Nephron (organoid): ENCODE data around the gene PLGRKT.

Experiments
- H3K27ac Mint-ChIP-seq, 3 experiments: 2 replicates each; pipeline ENCODE4 v1.8.0; 2020; ENCODE audit warnings: mixed read lengths in 3 of 3, mild to moderate bottlenecking in 2 of 3, moderate library complexity in 1 of 3
- H3K27me3 Mint-ChIP-seq: 2 replicates; pipeline ENCODE4 v1.8.0; 2021; ENCODE audit warnings: low read depth, mild to moderate bottlenecking, moderate library complexity, mixed read lengths
- H3K36me3 Mint-ChIP-seq: 2 replicates; pipeline ENCODE4 v1.8.0; 2020; ENCODE audit warnings: low read depth, mixed read lengths
- H3K4me1 Mint-ChIP-seq: 2 replicates; pipeline ENCODE4 v1.8.0; 2020; ENCODE audit warnings: mixed read lengths
- H3K4me3 Mint-ChIP-seq, 3 experiments: 2 replicates each; pipeline ENCODE4 v1.8.0; 2020; ENCODE audit warnings: mild to moderate bottlenecking in 3 of 3, mixed read lengths in 3 of 3, moderate library complexity in 2 of 3
- H3K9me3 Mint-ChIP-seq: 2 replicates; pipeline ENCODE4 v1.8.0; 2020; ENCODE audit warnings: mixed read lengths
- CTCF ChIP-seq, 3 experiments: fragments of 200-600 bp; sonication (generic); IDR thresholded peaks; one replicate each; pipeline ENCODE4 v1.5.0; 2021; ENCODE audit warnings: antibody characterized with exemption in 3 of 3; ENCODE audit not compliant: unreplicated experiment in 3 of 3

Gene PLGRKT

DNA sequence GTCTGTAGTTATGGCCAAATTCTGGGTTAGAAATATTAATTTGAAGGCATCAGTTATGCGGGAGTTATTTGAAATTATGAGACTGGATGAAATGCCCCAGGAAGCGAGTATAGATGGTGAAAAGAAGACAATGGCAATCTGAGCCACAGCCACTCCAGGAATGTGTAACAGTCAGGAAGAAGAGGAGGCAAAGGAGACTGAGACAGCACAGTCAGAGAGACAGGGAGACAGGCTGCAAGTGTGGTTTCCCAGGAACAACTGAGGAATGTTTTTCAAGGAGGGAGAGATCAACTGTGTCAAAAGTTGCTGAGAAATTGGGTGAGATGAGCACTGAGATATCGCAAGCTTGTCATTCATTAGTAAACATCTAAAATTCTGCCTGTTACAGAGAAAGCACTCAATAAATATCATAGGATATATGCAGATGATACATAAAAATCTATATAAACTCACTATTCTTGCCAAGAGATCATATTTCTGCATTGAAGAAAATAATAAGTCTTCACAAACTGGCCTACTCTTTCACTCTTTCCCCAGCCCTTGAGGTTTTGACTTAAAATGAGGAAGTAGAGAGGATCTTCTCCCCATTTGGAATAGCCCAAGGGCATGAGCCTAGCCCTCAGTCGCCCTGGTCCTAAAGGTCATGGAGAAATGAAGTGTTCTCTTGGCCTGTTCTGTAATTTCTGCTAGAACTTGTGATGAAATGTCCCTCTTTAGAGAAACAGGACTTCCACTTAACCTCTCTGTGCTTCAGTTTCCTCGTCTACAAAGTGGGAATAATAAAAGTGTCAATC lies 49.5 kb downstream of the PLGRKT start:
- H3K4me1 Mint-ChIP-seq, result no peaks in the 10 kb centered on the region
- no peaks in the 10 kb centered on the region for H3K9me3 Mint-ChIP-seq
- H3K27me3 Mint-ChIP-seq, result no peaks in the 10 kb centered on the region
- TF ChIP-seq CTCF (IDR thresholded peaks at IDR 0.05; ENCODE audit: unreplicated experiment in 3 of 3), result no peak
- H3K27ac Mint-ChIP-seq, result no peak overlapping the region
- H3K4me3 Mint-ChIP-seq, result no peak overlapping the region
- H3K36me3 Mint-ChIP-seq, result no peaks in the 10 kb centered on the region

DNA sequence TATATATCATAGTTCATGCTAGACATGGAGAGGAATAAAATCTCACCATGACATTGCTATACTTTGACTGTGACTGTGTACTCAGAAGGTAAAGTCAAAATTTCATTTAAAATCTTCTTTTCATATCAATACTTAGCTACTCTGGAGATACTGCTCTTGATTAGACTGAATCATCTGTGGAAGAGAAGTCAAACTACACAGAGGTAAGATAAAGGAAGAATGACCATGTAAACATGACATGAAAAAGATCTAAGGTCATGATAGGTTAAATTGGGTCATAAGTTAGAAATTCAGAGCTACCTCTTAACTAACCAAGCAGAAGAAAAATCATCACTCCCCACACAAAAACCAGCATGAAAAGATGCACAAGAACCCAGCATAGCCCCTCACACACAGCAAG lies 53.3 kb downstream of the PLGRKT start:
- Mint-ChIP-seq H3K27me3 (no peaks in the 10 kb centered on the region), H3K4me1 (no peaks in the 10 kb centered on the region), H3K27ac (no peak overlapping the region), H3K36me3 (no peaks in the 10 kb centered on the region), H3K9me3 (no peaks in the 10 kb centered on the region), H3K4me3 (no peak overlapping the region)
- TF ChIP-seq CTCF (IDR thresholded peaks at IDR 0.05; ENCODE audit: unreplicated experiment in 3 of 3), result no peak

DNA sequence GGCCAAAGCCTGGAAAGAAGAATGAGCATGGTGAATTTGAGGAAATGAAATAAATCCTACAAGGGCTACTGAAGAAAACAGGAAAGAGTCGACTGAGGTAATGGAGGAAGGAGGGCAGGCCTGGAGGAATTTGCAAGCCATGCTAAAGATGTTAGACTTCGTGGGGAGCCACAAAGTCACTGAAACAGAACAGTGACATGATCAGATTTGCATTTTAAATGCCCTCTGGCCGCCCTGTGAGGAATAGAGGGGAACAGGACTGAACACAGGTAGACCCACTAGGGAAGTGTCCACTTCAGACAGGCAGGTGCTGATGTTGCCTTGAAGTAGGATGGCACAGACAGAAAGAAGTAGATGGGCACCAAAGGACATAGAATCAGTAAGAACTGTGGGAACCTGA lies 55.2 kb downstream of the PLGRKT start:
- Mint-ChIP-seq H3K27me3 (no peaks in the 10 kb centered on the region), H3K9me3 (no peaks in the 10 kb centered on the region), H3K4me1 (no peaks in the 10 kb centered on the region), H3K36me3 (no peaks in the 10 kb centered on the region), H3K27ac (no peak overlapping the region), H3K4me3 (no peak overlapping the region)
- no peak for TF ChIP-seq CTCF (IDR thresholded peaks at IDR 0.05; ENCODE audit: unreplicated experiment in 3 of 3)

GRCh38 chr9:5375790-5376477 lies 61.8 kb downstream of the PLGRKT start:
- Mint-ChIP-seq H3K27me3 (no peaks in the 10 kb centered on the region), H3K4me1 (no peaks in the 10 kb centered on the region), H3K36me3 (no peaks in the 10 kb centered on the region), H3K27ac (no peak overlapping the region), H3K4me3 (no peak overlapping the region), H3K9me3 (no peaks in the 10 kb centered on the region)
- no peak for TF ChIP-seq CTCF (IDR thresholded peaks at IDR 0.05; ENCODE audit: unreplicated experiment in 3 of 3)

DNA sequence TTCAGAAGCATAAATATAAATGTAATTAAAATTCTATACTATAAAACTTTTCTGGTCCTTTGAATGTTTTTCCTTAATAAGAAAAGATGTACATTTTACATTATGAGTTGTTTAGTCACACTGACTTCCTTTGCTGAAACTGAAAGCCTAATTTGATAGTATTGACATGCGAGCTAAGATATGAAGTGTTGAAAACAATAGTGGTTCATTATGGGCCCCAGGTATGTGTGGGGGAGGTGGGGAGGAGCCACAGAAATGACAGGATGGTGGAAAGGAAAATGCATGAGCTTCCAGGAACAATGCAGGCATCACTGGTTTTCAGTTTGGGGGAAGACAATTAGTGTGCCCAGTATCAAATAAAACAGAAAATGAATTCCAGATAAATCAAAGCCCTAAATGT lies 62.6 kb downstream of the PLGRKT start:
- Mint-ChIP-seq H3K4me1 (no peaks in the 10 kb centered on the region), H3K9me3 (no peaks in the 10 kb centered on the region), H3K4me3 (no peak overlapping the region), H3K27ac (no peak overlapping the region), H3K36me3 (no peaks in the 10 kb centered on the region), H3K27me3 (no peaks in the 10 kb centered on the region)
- no peak for TF ChIP-seq CTCF (IDR thresholded peaks at IDR 0.05; ENCODE audit: unreplicated experiment in 3 of 3)
